Upper lobe of left lung (tissue), 6 donors: ENCODE data around the gene TLL1. TPM values are rescaled to one million over a fixed set of nuclear protein-coding genes. Genes with fewer than 3 reads are reported as not detected.

Experiments
- ATAC-seq, 2 donors: fragments of 200-7000 bp; cut with Tn5 transposase; one replicate each; pipeline ENCODE4 v1.9.1; 2022; ENCODE audit warnings: mild to moderate bottlenecking in 2 of 2, moderate library complexity in 2 of 2; ENCODE audit not compliant: low FRiP score in 2 of 2
- DNase-seq, 2 donors: peaks; one replicate each; pipeline ENCODE4 v3.0.0-alpha.2; 2019 to 2020
- H3K27ac ChIP-seq, 4 donors: fragments of 200-600 bp; sonication (generic); one replicate each; pipeline ENCODE4 v1.5.1; 2016 to 2019
- H3K27me3 ChIP-seq, 4 donors: fragments of 200-600 bp; sonication (generic); one replicate each; pipeline ENCODE4 v1.5.1; 2017 to 2019
- H3K36me3 ChIP-seq, 4 donors: fragments of 200-600 bp; sonication (generic); one replicate each; pipeline ENCODE4 v1.5.1; 2016 to 2019
- H3K4me1 ChIP-seq, 4 donors: fragments of 200-600 bp; sonication (generic); one replicate each; pipeline ENCODE4 v1.5.1; 2018 to 2019
- H3K4me3 ChIP-seq, 4 donors: fragments of 200-600 bp; sonication (generic); one replicate each; pipeline ENCODE4 v1.5.1; 2017 to 2019; ENCODE audit warnings: mild to moderate bottlenecking in 2 of 4, moderate library complexity in 1 of 4
- H3K9me3 ChIP-seq, 4 donors: fragments of 200-600 bp; sonication (generic); one replicate each; pipeline ENCODE4 v1.5.1; 2018 to 2019
- EP300 ChIP-seq, 4 donors: sonication (generic); formaldehyde crosslinking; IDR thresholded peaks; one replicate each; pipeline ENCODE4 v1.5.1; 2017; ENCODE audit warnings: antibody characterized with exemption in 4 of 4, control low read depth in 2 of 4
- POLR2A ChIP-seq, 4 donors: fragments of 450-650 bp; IDR thresholded peaks; one replicate each; pipeline ENCODE4 v1.5.1; 2016 to 2017; ENCODE audit warnings: antibody characterized with exemption in 4 of 4, mild to moderate bottlenecking in 2 of 4
- POLR2AphosphoS5 ChIP-seq, 2 donors: sonication (generic); formaldehyde crosslinking; IDR thresholded peaks; one replicate each; pipeline ENCODE4 v1.5.1; 2017; ENCODE audit warnings: antibody characterized with exemption in 2 of 2
- WGBS, 2 donors: methylation state at CpG; one replicate each; pipeline ENCODE4 v1.1.5; 2017 to 2018; 5-methylcytosine and 5-hydroxymethylcytosine counted together
- total RNA-seq, 6 donors: library from RNA; depleted of rRNA in 4 of 6; stranded (reverse); fragments of >200 nt in 4 of 6; gene quantifications; one replicate each; pipeline versions ENCODE4 v1.1.0 to v1.2.1, GENCODE V29; 2016 to 2021
- TF ChIP-seq, protein P1 (sequence below), 6 experiments: fragments of 450-650 bp in 4 of 6; fragments of 200-600 bp in 2 of 6; sonication (generic) in 2 of 6; IDR thresholded peaks; one replicate each; pipeline ENCODE4 v1.5.1; 2016 to 2019; ENCODE audit warnings: antibody characterized with exemption in 6 of 6
- donor health status: DM: no; HTN: no; CAD: no; lungs with moderate emphysema.
- donor health status: DM: no; HTN: yes; CAD: no; lungs with severe emphysema.

Gene TLL1
- total RNA-seq, 6 donors from 2014 or later = 1.9 to 8.4 (median 3.1) TPM

- TF ChIP-seq EP300 (IDR thresholded peaks at IDR 0.05) = no peak
- TF ChIP-seq POLR2AphosphoS5 (IDR thresholded peaks at IDR 0.05) = no peak
- TF ChIP-seq POLR2A (IDR thresholded peaks at IDR 0.05) = no peak
- TF ChIP-seq, protein P1, sequence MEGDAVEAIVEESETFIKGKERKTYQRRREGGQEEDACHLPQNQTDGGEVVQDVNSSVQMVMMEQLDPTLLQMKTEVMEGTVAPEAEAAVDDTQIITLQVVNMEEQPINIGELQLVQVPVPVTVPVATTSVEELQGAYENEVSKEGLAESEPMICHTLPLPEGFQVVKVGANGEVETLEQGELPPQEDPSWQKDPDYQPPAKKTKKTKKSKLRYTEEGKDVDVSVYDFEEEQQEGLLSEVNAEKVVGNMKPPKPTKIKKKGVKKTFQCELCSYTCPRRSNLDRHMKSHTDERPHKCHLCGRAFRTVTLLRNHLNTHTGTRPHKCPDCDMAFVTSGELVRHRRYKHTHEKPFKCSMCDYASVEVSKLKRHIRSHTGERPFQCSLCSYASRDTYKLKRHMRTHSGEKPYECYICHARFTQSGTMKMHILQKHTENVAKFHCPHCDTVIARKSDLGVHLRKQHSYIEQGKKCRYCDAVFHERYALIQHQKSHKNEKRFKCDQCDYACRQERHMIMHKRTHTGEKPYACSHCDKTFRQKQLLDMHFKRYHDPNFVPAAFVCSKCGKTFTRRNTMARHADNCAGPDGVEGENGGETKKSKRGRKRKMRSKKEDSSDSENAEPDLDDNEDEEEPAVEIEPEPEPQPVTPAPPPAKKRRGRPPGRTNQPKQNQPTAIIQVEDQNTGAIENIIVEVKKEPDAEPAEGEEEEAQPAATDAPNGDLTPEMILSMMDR (IDR thresholded peaks at IDR 0.05) = no peak
- DNase-seq (no peak), ATAC-seq (no peak)
- 73 to 81% methylated on average over 4 of the region's 4 CpGs for WGBS, 2 donors
- H3K9me3 ChIP-seq = no peaks in the 10 kb centered on the region
- H3K36me3 ChIP-seq = no peaks in the 10 kb centered on the region
- H3K27me3 ChIP-seq = no peaks in the 10 kb centered on the region
- H3K27ac ChIP-seq = no peak overlapping the region
- no peak overlapping the region for H3K4me3 ChIP-seq
- no peaks in the 10 kb centered on the region for H3K4me1 ChIP-seq
Measured at GRCh38 chr4:165991325-165992180, 118.5 kb downstream of the TLL1 start.

DNA sequence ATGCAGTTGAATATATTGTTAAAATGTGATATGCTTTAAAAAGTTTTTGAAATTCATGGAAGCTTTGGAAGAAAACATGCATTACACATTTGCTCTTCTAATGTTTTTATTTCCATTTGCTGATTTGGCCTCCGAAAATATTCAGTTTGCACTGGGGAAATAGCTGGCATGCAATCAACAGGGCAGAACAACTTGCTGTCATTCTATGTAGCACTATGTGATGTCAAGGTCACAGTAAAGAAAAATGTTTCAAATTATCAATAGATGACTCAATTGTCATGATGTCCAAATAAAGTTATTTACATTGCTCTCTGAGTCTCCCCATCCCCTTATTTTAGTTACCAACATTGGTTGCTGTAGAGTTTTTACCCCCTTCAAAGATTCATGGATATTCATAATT is 119.2 kb downstream of the TLL1 start:
- no peaks in the 10 kb centered on the region for H3K36me3 ChIP-seq
- ATAC-seq (no peak), DNase-seq (no peak)
- H3K4me3 ChIP-seq = no peak overlapping the region
- TF ChIP-seq POLR2A (IDR thresholded peaks at IDR 0.05) (no peak), EP300 (IDR thresholded peaks at IDR 0.05) (no peak), POLR2AphosphoS5 (IDR thresholded peaks at IDR 0.05) (no peak)
- TF ChIP-seq, protein P1 (IDR thresholded peaks at IDR 0.05) = no peak
- WGBS, 2 donors = 72 to 80% methylated on average over 1 of the region's 1 CpG
- no peaks in the 10 kb centered on the region for H3K4me1 ChIP-seq
- H3K27me3 ChIP-seq = no peaks in the 10 kb centered on the region
- no peak overlapping the region for H3K27ac ChIP-seq
- H3K9me3 ChIP-seq = no peaks in the 10 kb centered on the region

DNA sequence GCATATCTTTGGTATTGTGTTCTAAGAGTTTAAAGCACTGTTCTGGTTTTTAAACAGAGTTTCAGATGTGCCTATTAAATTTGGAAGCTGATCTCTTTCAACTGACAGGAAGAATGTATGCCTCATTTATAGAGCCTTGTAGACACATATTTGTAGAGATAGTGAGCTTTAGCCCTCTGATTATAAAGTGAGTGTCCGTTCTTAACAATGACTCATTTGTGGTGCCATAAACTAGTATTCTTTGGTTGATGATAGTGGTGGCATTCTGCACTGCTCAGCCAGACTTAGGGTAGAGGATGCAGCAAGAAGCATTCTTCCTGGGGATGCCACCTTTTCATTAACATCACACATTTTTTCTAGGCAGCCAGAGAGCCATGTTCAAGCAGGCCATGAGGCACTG is 121.7 kb downstream of the TLL1 start:
- TF ChIP-seq, protein P1 (IDR thresholded peaks at IDR 0.05) = no peak
- TF ChIP-seq EP300 (IDR thresholded peaks at IDR 0.05) (no peak), POLR2A (IDR thresholded peaks at IDR 0.05) (no peak), POLR2AphosphoS5 (IDR thresholded peaks at IDR 0.05) (no peak)
- no peak overlapping the region for H3K27ac ChIP-seq

GRCh38 chr4:166003811-166004210 is 130.8 kb downstream of the TLL1 start:
- H3K9me3 ChIP-seq = no peaks in the 10 kb centered on the region
- no peaks in the 10 kb centered on the region for H3K4me1 ChIP-seq
- H3K36me3 ChIP-seq = no peaks in the 10 kb centered on the region
- no peak overlapping the region for H3K27ac ChIP-seq
- no peaks in the 10 kb centered on the region for H3K27me3 ChIP-seq
- no peak overlapping the region for H3K4me3 ChIP-seq
- 84 to 89% methylated on average over 2 of the region's 2 CpGs for WGBS, 2 donors
- DNase-seq = no peak
- TF ChIP-seq, protein P1 (IDR thresholded peaks at IDR 0.05) = no peak
- TF ChIP-seq POLR2A (IDR thresholded peaks at IDR 0.05) (no peak), POLR2AphosphoS5 (IDR thresholded peaks at IDR 0.05) (no peak), EP300 (IDR thresholded peaks at IDR 0.05) (no peak)
- ATAC-seq = no peak

More for the DNA sequence above, 121.7 kb downstream of the TLL1 start:
- no peaks in the 10 kb centered on the region for H3K27me3 ChIP-seq
- H3K9me3 ChIP-seq = no peaks in the 10 kb centered on the region
- 64 to 69% methylated on average over 1 of the region's 1 CpG for WGBS, 2 donors
- no peak overlapping the region for H3K4me3 ChIP-seq
- H3K36me3 ChIP-seq = no peaks in the 10 kb centered on the region
- DNase-seq (no peak), ATAC-seq (no peak)
- no peaks in the 10 kb centered on the region for H3K4me1 ChIP-seq

DNA sequence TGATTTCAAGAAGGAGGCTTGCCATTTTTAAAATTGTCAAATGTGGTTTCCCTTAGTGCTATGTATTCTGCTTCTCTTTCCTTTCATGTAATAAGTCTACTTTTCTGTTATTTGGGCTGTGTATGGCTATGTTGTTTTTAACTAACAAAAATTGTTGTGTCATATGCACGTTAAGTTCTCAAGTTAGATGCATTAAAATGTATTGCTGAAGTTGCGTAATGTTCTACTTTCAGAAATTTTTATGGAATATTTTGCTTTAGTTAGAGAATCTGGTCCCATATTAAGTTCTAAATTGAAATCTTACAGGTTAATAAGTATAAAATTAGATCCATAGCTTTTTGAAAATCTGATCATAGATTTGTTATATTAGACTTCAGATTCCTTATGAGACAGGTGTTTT is 133.2 kb downstream of the TLL1 start:
- TF ChIP-seq POLR2AphosphoS5 (IDR thresholded peaks at IDR 0.05) = no peak
- TF ChIP-seq, protein P1 (IDR thresholded peaks at IDR 0.05) = no peak
- TF ChIP-seq POLR2A (IDR thresholded peaks at IDR 0.05) = no peak
- TF ChIP-seq EP300 (IDR thresholded peaks at IDR 0.05) = no peak
- Histone ChIP-seq H3K27ac (no peak overlapping the region), H3K36me3 (no peaks in the 10 kb centered on the region), H3K4me1 (no peaks in the 10 kb centered on the region), H3K27me3 (no peaks in the 10 kb centered on the region), H3K4me3 (no peak overlapping the region), H3K9me3 (peaks cover 0 to 3% (median 0%) of the 10 kb centered on the region in 4 donors)
- DNase-seq (no peak), ATAC-seq (no peak)
- WGBS, 2 donors = 90 to 91% methylated on average over 2 of the region's 2 CpGs
